Measurements from ENCODE around the gene RAB11FIP4. TPM values are rescaled to one million over a fixed set of nuclear protein-coding genes. Genes with fewer than 3 reads are reported as not detected.
A peak's percentile ranks its signal among the peaks of the same experiment; 100 is the strongest.

The RAB11FIP4 gene
- total RNA-seq, 4 donors from 2014 or later, result 0.09 to 0.22 (median 0.16) TPM; not detected in 1

DNA sequence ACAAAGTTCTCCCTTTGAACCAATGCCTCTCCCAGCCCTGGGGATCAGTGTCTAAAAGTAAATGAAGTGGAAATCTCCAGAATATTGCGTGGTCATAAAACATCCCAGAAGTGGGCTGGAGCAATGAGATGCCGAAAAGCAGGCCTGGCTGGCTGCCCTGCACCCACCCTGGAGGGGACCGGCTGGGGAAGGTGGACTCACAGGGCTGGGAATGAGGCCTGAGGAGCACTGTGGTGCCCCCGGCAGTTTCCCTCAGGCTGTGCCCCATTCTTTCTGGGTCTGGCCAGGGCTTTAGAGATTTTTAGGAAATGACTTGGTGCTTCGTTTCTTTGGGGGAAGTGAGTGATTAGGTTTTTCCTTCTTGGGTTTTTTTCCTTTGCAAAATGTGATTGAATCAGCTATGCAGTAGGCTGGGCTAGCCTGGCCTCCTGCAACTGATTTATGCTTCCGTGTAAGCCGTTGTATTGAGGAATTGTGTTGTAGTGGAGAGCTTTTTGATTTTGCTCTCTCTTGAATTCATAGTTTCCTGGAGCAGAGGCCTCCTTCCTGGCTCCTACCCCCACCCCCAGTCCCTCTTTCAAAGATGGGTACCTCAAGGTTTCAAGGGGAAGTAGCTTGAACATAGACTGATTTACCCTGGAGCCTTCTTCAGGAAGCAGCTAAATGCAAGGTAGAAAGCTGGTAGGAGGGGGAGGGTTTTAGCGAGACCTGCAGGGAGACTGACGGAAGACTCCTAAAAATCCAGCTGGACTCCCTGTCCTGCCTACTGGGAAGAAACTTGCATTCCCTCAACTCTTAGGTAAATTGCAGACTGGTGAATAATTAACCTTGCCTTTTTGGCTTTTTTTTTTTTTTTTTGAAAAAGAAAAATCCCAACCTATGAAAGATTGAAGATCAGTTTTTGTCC, 170.2 kb downstream of the RAB11FIP4 start:
- Histone ChIP-seq H3K4me1 (peaks cover 7 to 13% of the 10 kb centered on the region in 2 donors), H3K36me3 (no peaks in the 10 kb centered on the region), H3K9me3 (no peaks in the 10 kb centered on the region), H3K4me3 (peak overlapping the region in 1 of 4 donors; percentile 64), H3K27ac (peak overlapping the region; percentile 55 to 86 (median 78)), H3K27me3 (peaks cover 0 to 6% (median 0%) of the 10 kb centered on the region in 3 donors)
- ATAC-seq (no peak), DNase-seq (no peak)
- in situ Hi-C loops (cut with MboI; ENCODE audit: low sequenced_read_pairs in 4 of 4), result no loop called here
- intact Hi-C loops (cut with DNase I; ENCODE audit: low total_unique reads), result no loop called here
- TF ChIP-seq, protein P1, sequence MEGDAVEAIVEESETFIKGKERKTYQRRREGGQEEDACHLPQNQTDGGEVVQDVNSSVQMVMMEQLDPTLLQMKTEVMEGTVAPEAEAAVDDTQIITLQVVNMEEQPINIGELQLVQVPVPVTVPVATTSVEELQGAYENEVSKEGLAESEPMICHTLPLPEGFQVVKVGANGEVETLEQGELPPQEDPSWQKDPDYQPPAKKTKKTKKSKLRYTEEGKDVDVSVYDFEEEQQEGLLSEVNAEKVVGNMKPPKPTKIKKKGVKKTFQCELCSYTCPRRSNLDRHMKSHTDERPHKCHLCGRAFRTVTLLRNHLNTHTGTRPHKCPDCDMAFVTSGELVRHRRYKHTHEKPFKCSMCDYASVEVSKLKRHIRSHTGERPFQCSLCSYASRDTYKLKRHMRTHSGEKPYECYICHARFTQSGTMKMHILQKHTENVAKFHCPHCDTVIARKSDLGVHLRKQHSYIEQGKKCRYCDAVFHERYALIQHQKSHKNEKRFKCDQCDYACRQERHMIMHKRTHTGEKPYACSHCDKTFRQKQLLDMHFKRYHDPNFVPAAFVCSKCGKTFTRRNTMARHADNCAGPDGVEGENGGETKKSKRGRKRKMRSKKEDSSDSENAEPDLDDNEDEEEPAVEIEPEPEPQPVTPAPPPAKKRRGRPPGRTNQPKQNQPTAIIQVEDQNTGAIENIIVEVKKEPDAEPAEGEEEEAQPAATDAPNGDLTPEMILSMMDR (IDR thresholded peaks at IDR 0.05 in 4 of 5, conservative IDR thresholded peaks at IDR 0.05 in 1 of 5), result no peak
- no peak for TF ChIP-seq POLR2A (IDR thresholded peaks at IDR 0.05)

DNA sequence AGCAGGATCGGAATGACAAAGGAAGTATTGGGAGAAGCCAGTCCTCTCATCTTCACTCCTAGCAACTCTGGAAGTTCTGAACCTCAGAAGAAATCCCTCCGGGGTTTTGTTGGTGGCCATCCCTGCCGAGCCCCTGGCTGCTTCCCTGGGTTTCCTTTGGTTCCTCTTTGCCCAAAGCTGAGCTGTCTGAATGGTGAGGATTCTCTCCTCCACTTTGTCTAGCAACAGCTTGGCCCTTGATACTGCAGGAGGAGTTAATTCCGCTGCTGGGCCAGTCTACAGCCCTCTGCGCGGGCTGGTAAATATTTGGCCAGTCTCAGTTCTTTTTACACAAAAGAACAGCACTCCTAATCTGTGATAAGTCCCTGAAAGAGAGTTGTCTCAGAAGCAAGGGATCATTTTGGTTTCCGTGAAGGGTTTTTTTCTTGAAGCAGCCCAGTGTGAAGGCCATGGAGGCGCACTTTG, 170.9 kb downstream of the RAB11FIP4 start:
- peak overlapping the region in 1 of 4 donors; percentile 86 for H3K27ac ChIP-seq
- peaks cover 7 to 13% of the 10 kb centered on the region in 2 donors for H3K4me1 ChIP-seq
- intact Hi-C loops (cut with DNase I; ENCODE audit: low total_unique reads), result no loop called here

DNA sequence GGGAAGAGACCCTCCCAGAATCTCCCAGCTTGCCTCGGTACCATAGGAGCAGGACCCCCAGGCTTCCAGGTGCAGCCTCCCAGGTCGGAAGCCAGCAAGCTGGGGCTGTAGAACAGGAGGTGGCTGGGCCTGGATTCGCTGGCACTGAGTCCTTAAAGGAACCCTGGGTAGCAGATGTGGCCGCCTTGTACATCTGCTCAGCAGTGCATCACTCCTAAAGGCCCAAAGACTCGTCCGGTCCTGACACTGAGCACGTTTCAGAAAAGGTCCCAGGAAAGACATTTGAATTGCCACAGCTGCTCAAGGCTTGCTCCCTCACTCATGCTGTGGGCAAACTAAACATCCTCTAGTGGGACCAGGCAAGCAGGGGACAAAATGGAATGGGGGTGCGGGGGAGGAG, 172.8 kb downstream of the RAB11FIP4 start:
- intact Hi-C loops (cut with DNase I; ENCODE audit: low total_unique reads), result no loop called here
- Histone ChIP-seq H3K27ac (peak overlapping the region in 2 of 4 donors; percentile 14 to 15), H3K36me3 (no peaks in the 10 kb centered on the region), H3K4me1 (peaks cover 7% of the 10 kb centered on the region in 2 donors), H3K4me3 (no peak overlapping the region), H3K9me3 (no peaks in the 10 kb centered on the region), H3K27me3 (peaks cover 0 to 6% (median 0%) of the 10 kb centered on the region in 3 donors)
- TF ChIP-seq POLR2A (IDR thresholded peaks at IDR 0.05), result no peak
- TF ChIP-seq, protein P1 (IDR thresholded peaks at IDR 0.05 in 4 of 5, conservative IDR thresholded peaks at IDR 0.05 in 1 of 5), result no peak
- in situ Hi-C loops (cut with MboI; ENCODE audit: low sequenced_read_pairs in 4 of 4), result no loop called here
- DNase-seq, result no peak
- no peak for ATAC-seq

More for the DNA sequence above, 170.9 kb downstream of the RAB11FIP4 start:
- Histone ChIP-seq H3K4me3 (no peak overlapping the region), H3K27me3 (peaks cover 0 to 6% (median 0%) of the 10 kb centered on the region in 3 donors), H3K36me3 (no peaks in the 10 kb centered on the region), H3K9me3 (no peaks in the 10 kb centered on the region)
- in situ Hi-C loops (cut with MboI; ENCODE audit: low sequenced_read_pairs in 4 of 4), result no loop called here
- DNase-seq (no peak), ATAC-seq (no peak)
- TF ChIP-seq POLR2A (IDR thresholded peaks at IDR 0.05), result no peak
- TF ChIP-seq, protein P1 (IDR thresholded peaks at IDR 0.05 in 4 of 5, conservative IDR thresholded peaks at IDR 0.05 in 1 of 5), result no peak

DNA sequence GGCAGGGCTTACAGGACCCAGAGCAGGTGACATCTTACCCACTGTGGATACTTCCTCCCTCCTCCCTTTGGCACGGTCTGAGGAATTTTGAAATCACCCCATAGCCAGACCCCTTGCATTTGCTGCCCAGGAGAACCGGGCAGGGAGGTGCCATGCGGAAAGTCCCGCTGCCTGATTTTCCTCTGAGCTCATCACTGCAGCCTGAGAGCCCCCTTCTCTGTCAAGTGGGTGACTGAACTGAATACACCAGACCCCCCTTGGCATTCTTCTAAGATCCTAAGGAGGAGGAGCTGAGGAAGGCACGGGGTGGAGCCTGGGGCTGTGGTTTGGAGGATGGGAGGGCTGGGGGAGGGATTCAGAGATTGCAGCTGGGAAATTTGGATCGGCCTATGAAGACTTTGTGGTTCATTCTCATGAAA, 173.4 kb downstream of the RAB11FIP4 start:
- Histone ChIP-seq H3K36me3 (no peaks in the 10 kb centered on the region), H3K27ac (peak overlapping the region in 2 of 4 donors; percentile 14 to 39), H3K9me3 (no peaks in the 10 kb centered on the region), H3K4me1 (peaks cover 7 to 11% of the 10 kb centered on the region in 2 donors), H3K27me3 (peaks cover 0 to 1% (median 0%) of the 10 kb centered on the region in 3 donors), H3K4me3 (no peak overlapping the region)
- DNase-seq, result peak in 1 of 2 donors; percentile 33
- no peak for TF ChIP-seq POLR2A (IDR thresholded peaks at IDR 0.05)
- TF ChIP-seq, protein P1 (IDR thresholded peaks at IDR 0.05 in 4 of 5, conservative IDR thresholded peaks at IDR 0.05 in 1 of 5), result no peak
- in situ Hi-C loops (cut with MboI; ENCODE audit: low sequenced_read_pairs in 4 of 4), result no loop called here
- intact Hi-C loops (cut with DNase I; ENCODE audit: low total_unique reads), result no loop called here
- ATAC-seq, result no peak

Data from gastrocnemius medialis (tissue), 4 donors.